Measurements from ENCODE around the gene NOL4. TPM values are rescaled to one million over a fixed set of nuclear protein-coding genes. Genes with fewer than 3 reads are reported as not detected.

The NOL4 gene
- total RNA-seq, 1 experiment from 2014 or later = 0.74 TPM

GRCh38 chr18:34223164-34223892 is 1.4 kb downstream of the NOL4 start:
- Histone ChIP-seq H3K9me3 (ENCODE audit: control insufficient read depth, low read depth, low read length) (no peaks in the 10 kb centered on the region), H4K5ac (ENCODE audit: insufficient read length, low read depth, low read length) (no peak overlapping the region), H3K23ac (ENCODE audit: insufficient read length, low read depth, low read length) (no peak overlapping the region), H4K91ac (ENCODE audit: insufficient read length, low read depth, low read length) (no peak overlapping the region), H2BK15ac (ENCODE audit: low read depth, low read length) (no peak overlapping the region), H3K27ac (ENCODE audit: insufficient read length, low read depth, low read length) (no peak overlapping the region), H3K4me1 (ENCODE audit: insufficient read depth, low read length) (no peaks in the 10 kb centered on the region), H3K79me2 (ENCODE audit: insufficient read depth, low read length) (no peaks in the 10 kb centered on the region), H2AK5ac (ENCODE audit: insufficient read length, low read length) (no peak overlapping the region), H4K8ac (replicated peaks; ENCODE audit: insufficient read length, low read depth, low read length) (no peak overlapping the region), H2BK5ac (ENCODE audit: insufficient read length, low read length) (no peak overlapping the region), H3K79me1 (ENCODE audit: insufficient read depth, low read depth, low read length, poor library complexity, severe bottlenecking) (no peaks in the 10 kb centered on the region), H4K20me1 (ENCODE audit: control insufficient read depth, insufficient read depth, insufficient read length) (no peaks in the 10 kb centered on the region), H3K23me2 (ENCODE audit: insufficient read length, low read depth, low read length, poor library complexity, severe bottlenecking) (peaks cover 25% of the 10 kb centered on the region), H3K4me2 (ENCODE audit: insufficient read depth, insufficient read length, low read length) (peak overlapping the region; percentile 85), H2BK20ac (ENCODE audit: low read depth, low read length, poor library complexity, severe bottlenecking) (no peak overlapping the region), H3K4ac (ENCODE audit: low read depth, low read length) (no peak overlapping the region), H3K27me3 (ENCODE audit: insufficient read depth, low read length) (peaks cover 13% of the 10 kb centered on the region), H3K18ac (ENCODE audit: insufficient read length, low read depth, low read length) (no peak overlapping the region), H3K9ac (ENCODE audit: extremely low read depth, insufficient read length, low read length) (no peak overlapping the region), H2AFZ (ENCODE audit: low read length) (peak overlapping the region; percentile 26), H2BK12ac (ENCODE audit: insufficient read length, low read depth, low read length) (no peak overlapping the region), H2BK120ac (ENCODE audit: low read depth, low read length, poor library complexity, severe bottlenecking) (no peak overlapping the region), H3T11ph (ENCODE audit: low read length) (no peak overlapping the region), H3K56ac (ENCODE audit: insufficient read length, low read depth, low read length) (no peak overlapping the region), H3K14ac (ENCODE audit: insufficient read depth, low read length) (no peak overlapping the region)
- Mint-ChIP-seq H3K4me3 (peak overlapping the region; percentile 67 to 96), H3K9me3 (no peaks in the 10 kb centered on the region), H3K27ac (no peak overlapping the region), H3K36me3 (ENCODE audit: insufficient read depth in 1 of 3, low read depth in 3 of 3) (no peaks in the 10 kb centered on the region), H3K4me1 (peaks cover 17 to 22% of the 10 kb centered on the region in 2 experiments), H3K27me3 (ENCODE audit: low read depth) (peaks cover 61% of the 10 kb centered on the region)
- TF ChIP-seq CTCF (conservative IDR thresholded peaks at IDR 0.05) = no peak
- WGBS (ENCODE audit: extremely low coverage, insufficient read length, low lambda C conversion rate) = no CpG with 5 or more reads among the region's 51 CpGs
- peak; percentile 76 for DNase-seq
